ENCODE measurements around the gene GPR142.

GRCh38 chr17:74358697-74359096, 8.6 kb upstream of the GPR142 start:
- TF ChIP-seq CTCF (IDR thresholded peaks at IDR 0.05) (no peak), POLR2A (IDR thresholded peaks at IDR 0.05) (no peak)

Measured in heart left ventricle (tissue), 13 donors.